OCI-LY1 (cell line): ENCODE measurements around the gene TMEM38B.

ENCODE experiments used
- H2AFZ ChIP-seq: fragments of 200-600 bp; sonication (generic), shearing (Covaris generic); 2 replicates; pipeline ENCODE4 v1.6.0; 2014; ENCODE audit warnings: antibody characterized with exemption, mild to moderate bottlenecking, low read length
- H3F3A ChIP-seq: fragments of 200-600 bp; sonication (generic), shearing (Covaris generic); 2 replicates; pipeline ENCODE4 v1.6.0; 2014; ENCODE audit warnings: mild to moderate bottlenecking, antibody characterized with exemption, low read length, moderate library complexity; ENCODE audit not compliant: insufficient read depth
- H3K27ac ChIP-seq: fragments of 200-600 bp; sonication (generic); 2 replicates; pipeline ENCODE4 v1.5.1; 2014; ENCODE audit warnings: low read length, mixed run types, mild to moderate bottlenecking, low read depth; ENCODE audit not compliant: poor library complexity, severe bottlenecking
- H3K27me3 ChIP-seq: fragments of 200-600 bp; sonication (generic); 2 replicates; pipeline ENCODE4 v1.6.0; 2014; ENCODE audit warnings: antibody characterized with exemption, mild to moderate bottlenecking, low read length, moderate library complexity; ENCODE audit not compliant: insufficient read depth
- H3K36me3 ChIP-seq: fragments of 200-600 bp; sonication (generic); 2 replicates; pipeline ENCODE4 v1.6.1; 2014; ENCODE audit warnings: mild to moderate bottlenecking, antibody characterized with exemption, low read length, moderate library complexity, mixed read lengths; ENCODE audit not compliant: insufficient read depth
- H3K4me1 ChIP-seq: fragments of 200-600 bp; sonication (generic); 2 replicates; pipeline ENCODE4 v1.5.1; 2014; ENCODE audit warnings: mild to moderate bottlenecking, low read length, moderate library complexity; ENCODE audit not compliant: insufficient read depth, severe bottlenecking
- H3K4me2 ChIP-seq: fragments of 200-600 bp; sonication (generic), shearing (Covaris generic); 2 replicates; pipeline ENCODE4 v1.6.1; 2014; ENCODE audit warnings: low read length
- H3K4me3 ChIP-seq: fragments of 200-600 bp; sonication (generic); 2 replicates; pipeline ENCODE4 v1.5.1; 2014; ENCODE audit warnings: low read length, low read depth, mild to moderate bottlenecking, mixed read lengths; ENCODE audit not compliant: poor library complexity, severe bottlenecking
- H3K79me2 ChIP-seq: fragments of 200-600 bp; shearing (Covaris generic); 2 replicates; pipeline ENCODE4 v1.6.1; 2016; ENCODE audit warnings: mixed run types, low read length, mixed read lengths; ENCODE audit not compliant: insufficient read depth
- H3K9ac ChIP-seq: fragments of 200-600 bp; sonication (generic), shearing (Covaris generic); 2 replicates; pipeline ENCODE4 v1.6.1; 2014; ENCODE audit warnings: mild to moderate bottlenecking, low read length, mixed read lengths
- H3K9me2 ChIP-seq: fragments of 200-600 bp; sonication (generic), shearing (Covaris generic); 2 replicates; pipeline ENCODE4 v1.6.1; 2014; ENCODE audit warnings: low read depth, mild to moderate bottlenecking, low read length, mixed read lengths
- H3K9me3 ChIP-seq: fragments of 200-600 bp; shearing (Covaris generic); 2 replicates; pipeline ENCODE4 v1.6.1; 2014; ENCODE audit warnings: low read length, mixed read lengths
- H4K20me1 ChIP-seq: fragments of 200-600 bp; sonication (generic), shearing (Covaris generic); 2 replicates; pipeline ENCODE4 v1.6.0; 2016; ENCODE audit warnings: mild to moderate bottlenecking, low read length; ENCODE audit not compliant: insufficient read depth
- CTCF ChIP-seq: fragments of 200-600 bp; sonication (generic), shearing (Covaris generic); IDR thresholded peaks from 2 replicates; pipeline ENCODE4 v1.5.1; 2017; ENCODE audit warnings: mild to moderate bottlenecking, antibody characterized with exemption, low read length, moderate library complexity, mixed read lengths
- EZH2 ChIP-seq: fragments of 200-600 bp; sonication (generic), shearing (Covaris generic); IDR thresholded peaks from 2 replicates; pipeline ENCODE4 v1.8.0; 2017; ENCODE audit warnings: borderline replicate concordance, mixed run types, mild to moderate bottlenecking, antibody characterized with exemption, low read length, moderate library complexity, mixed read lengths

Gene TMEM38B

GRCh38 chr9:105690742-105691141 lies 3.6 kb upstream of the TMEM38B start:
- peaks cover 20% of the 10 kb centered on the region for H3K4me1 ChIP-seq
- H3K36me3 ChIP-seq, result no peaks in the 10 kb centered on the region
- peaks cover 5% of the 10 kb centered on the region for H3K79me2 ChIP-seq
- no peak overlapping the region for H3K4me3 ChIP-seq
- no peaks in the 10 kb centered on the region for H3K9me3 ChIP-seq
- no peak overlapping the region for H3K27ac ChIP-seq
- H3K9me2 ChIP-seq, result no peaks in the 10 kb centered on the region
- no peaks in the 10 kb centered on the region for H3F3A ChIP-seq
- TF ChIP-seq CTCF, result no peak
- TF ChIP-seq EZH2, result no peak
- no peak overlapping the region for H2AFZ ChIP-seq
- no peaks in the 10 kb centered on the region for H3K27me3 ChIP-seq
- H3K4me2 ChIP-seq, result no peak overlapping the region
- no peak overlapping the region for H3K9ac ChIP-seq
- H4K20me1 ChIP-seq, result no peaks in the 10 kb centered on the region

DNA sequence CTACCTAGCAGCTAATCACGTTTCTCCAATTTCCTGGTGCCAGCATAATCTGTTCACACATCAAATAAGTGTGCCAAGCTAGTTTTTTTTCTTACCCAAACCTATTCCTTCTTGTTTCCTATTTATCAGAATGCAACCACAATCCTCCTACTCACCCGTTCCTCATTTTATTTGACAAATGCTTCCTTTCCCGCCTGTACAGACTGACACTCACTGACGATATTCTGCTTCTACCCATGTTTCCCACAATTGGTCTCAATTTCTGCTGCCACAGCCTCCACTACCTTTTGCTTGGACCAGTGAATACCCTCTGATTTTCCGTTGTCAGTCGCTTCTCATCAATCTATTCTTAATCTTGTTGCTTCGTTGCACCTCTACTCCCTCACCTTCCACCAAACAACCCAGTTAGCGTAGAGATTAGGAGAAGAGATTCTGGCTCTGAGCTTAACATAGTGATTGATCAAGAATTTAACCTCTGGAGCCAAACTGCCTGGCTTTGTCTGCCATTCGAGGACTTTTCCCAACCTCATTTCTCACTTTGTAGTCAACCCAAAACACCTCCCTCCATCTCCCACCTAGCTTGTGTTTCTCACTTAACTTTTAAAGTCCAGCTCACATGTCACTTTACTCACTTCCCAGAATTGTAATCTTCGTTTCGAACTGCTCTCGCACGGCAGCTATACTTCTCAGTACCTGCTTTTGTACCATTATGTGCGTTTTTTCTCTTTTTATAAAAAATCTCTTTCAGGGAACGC lies 729 bp upstream of the TMEM38B start:
- no peaks in the 10 kb centered on the region for H3K36me3 ChIP-seq
- peak overlapping the region; percentile 97 for H3K4me2 ChIP-seq
- no peak overlapping the region for H3K27ac ChIP-seq
- H3K9me2 ChIP-seq, result no peaks in the 10 kb centered on the region
- H4K20me1 ChIP-seq, result no peaks in the 10 kb centered on the region
- peak overlapping the region; percentile 95 for H2AFZ ChIP-seq
- no peaks in the 10 kb centered on the region for H3K9me3 ChIP-seq
- no peaks in the 10 kb centered on the region for H3F3A ChIP-seq
- peak overlapping the region; percentile 85 for H3K4me3 ChIP-seq
- H3K4me1 ChIP-seq, result peaks cover 35% of the 10 kb centered on the region
- TF ChIP-seq CTCF (no peak), EZH2 (no peak)
- peaks cover 32% of the 10 kb centered on the region for H3K79me2 ChIP-seq
- H3K27me3 ChIP-seq, result no peaks in the 10 kb centered on the region
- H3K9ac ChIP-seq, result peak overlapping the region; percentile 73

DNA sequence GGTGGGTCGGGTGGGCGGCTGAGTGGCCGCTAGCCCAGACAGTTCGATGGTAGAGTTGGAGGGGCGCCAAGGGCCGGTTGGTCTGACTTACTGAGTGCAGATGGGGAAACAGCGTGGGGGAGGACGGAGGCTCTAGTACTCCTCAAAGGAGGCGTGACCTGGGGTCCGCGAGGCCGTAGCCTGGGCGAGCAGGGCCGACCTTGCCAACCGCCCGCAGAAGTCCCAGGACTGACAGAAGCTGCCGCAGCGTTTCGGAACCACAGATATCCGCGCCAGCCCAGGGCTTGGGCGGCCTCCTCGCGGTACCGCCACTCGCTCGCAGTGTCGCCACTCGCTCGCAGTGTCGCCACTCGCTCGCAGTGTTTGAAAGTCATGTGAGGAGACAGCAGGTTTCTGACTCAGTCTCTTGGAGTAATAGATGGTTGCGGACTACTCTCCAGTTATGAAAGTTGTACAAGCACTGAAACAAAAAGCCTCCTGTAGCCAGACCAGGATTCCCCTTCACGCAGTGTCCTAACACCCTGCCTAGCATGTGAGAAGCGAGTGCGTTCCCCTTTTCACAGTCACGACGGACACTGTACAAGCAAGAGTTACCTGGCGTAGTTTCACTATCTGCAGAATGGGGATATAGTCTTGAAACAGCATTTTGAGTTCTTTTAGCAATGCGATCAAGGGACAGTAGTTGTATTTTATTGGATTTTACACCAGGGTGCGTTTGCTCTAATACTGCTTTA lies 674 bp downstream of the TMEM38B start:
- Histone ChIP-seq H3K4me3 (peak overlapping the region; percentile 85), H3K27me3 (no peaks in the 10 kb centered on the region), H3K4me1 (peaks cover 38% of the 10 kb centered on the region), H2AFZ (no peak overlapping the region), H3K9me2 (no peaks in the 10 kb centered on the region), H3K4me2 (peak overlapping the region; percentile 97), H4K20me1 (no peaks in the 10 kb centered on the region), H3K79me2 (peaks cover 46% of the 10 kb centered on the region), H3K9me3 (no peaks in the 10 kb centered on the region), H3K36me3 (no peaks in the 10 kb centered on the region), H3K27ac (peak overlapping the region; percentile 11), H3K9ac (peak overlapping the region; percentile 73), H3F3A (no peaks in the 10 kb centered on the region)
- no peak for TF ChIP-seq EZH2
- no peak for TF ChIP-seq CTCF
